Liver (tissue), 2 donors: Measurements from ENCODE around the gene MAIP1.

Experiments used
- CTCF ChIP-seq: fragments of 150-350 bp; IDR thresholded peaks from 2 replicates; pipeline ENCODE4 v1.5.1; 2017; ENCODE audit warnings: improper control_type of control experiment, low read depth, low read length; ENCODE audit not compliant: missing input control
- MAX ChIP-seq: IDR thresholded peaks from 2 replicates; pipeline ENCODE4 v1.6.1; 2016; ENCODE audit warnings: antibody characterized with exemption
- REST ChIP-seq: IDR thresholded peaks from 2 replicates; pipeline ENCODE4 v1.6.1; 2016; ENCODE audit warnings: antibody characterized with exemption, mild to moderate bottlenecking
- donor health status: healthy.

- TF ChIP-seq CTCF: no peak
- peak; percentile 51 for TF ChIP-seq REST
- no peak for TF ChIP-seq MAX
Measured at GRCh38 chr2:199972088-199972626, 16.8 kb downstream of the MAIP1 start.
